RPMI7951 (cell line): Measurements from ENCODE around the gene RUFY3. TPM values are rescaled to one million over a fixed set of nuclear protein-coding genes. Genes with fewer than 3 reads are reported as not detected.
"Not testable (repeated sequence)": the region's sequence is repeated elsewhere in the genome, so short reads cannot be mapped to it uniquely, and the experiment has no call there.

Experiments
- DNase-seq: peaks from one replicate; pipeline ENCODE4 v3.0.0-alpha.2; 2012; ENCODE audit warnings: low read depth
- total RNA-seq: library from RNA; depleted of rRNA; stranded (reverse); fragments of >200 nt; shearing (Covaris generic); gene quantifications from 2 replicates; pipeline ENCODE4 v1.2.3, GENCODE V29; 2014

Gene RUFY3
- total RNA-seq, 1 experiment from 2014 or later = 16.0 TPM

- DNase-seq = peak; percentile 58
Measured at GRCh38 chr4:70735915-70736314, 14.2 kb downstream of the RUFY3 start.

GRCh38 chr4:70737006-70737405 lies 15.2 kb downstream of the RUFY3 start:
- DNase-seq = no peak

GRCh38 chr4:70737409-70737808 lies 15.6 kb downstream of the RUFY3 start:
- DNase-seq = no peak

- DNase-seq = no peak
Measured at GRCh38 chr4:70739496-70740337, 18.0 kb downstream of the RUFY3 start.

- DNase-seq = no peak
Measured at GRCh38 chr4:70741867-70742658, 20.3 kb downstream of the RUFY3 start.

- DNase-seq = no peak
Measured at GRCh38 chr4:70743731-70744130, 22.0 kb downstream of the RUFY3 start.

GRCh38 chr4:70746179-70746839 lies 24.5 kb downstream of the RUFY3 start:
- DNase-seq = no peak

- DNase-seq = no peak
Measured at GRCh38 chr4:70747874-70748273, 26.1 kb downstream of the RUFY3 start.

GRCh38 chr4:70749313-70749712 lies 27.5 kb downstream of the RUFY3 start:
- no peak for DNase-seq

- no peak for DNase-seq
Measured at GRCh38 chr4:70752236-70752635, 30.5 kb downstream of the RUFY3 start.

GRCh38 chr4:70753630-70754029 lies 31.9 kb downstream of the RUFY3 start:
- DNase-seq = no peak

GRCh38 chr4:70754470-70754869 lies 32.7 kb downstream of the RUFY3 start:
- no peak for DNase-seq

GRCh38 chr4:70754990-70755688 lies 33.4 kb downstream of the RUFY3 start:
- no peak for DNase-seq

- peak; percentile 27 for DNase-seq
Measured at GRCh38 chr4:70759126-70759525, 37.4 kb downstream of the RUFY3 start.

- peak; percentile 20 for DNase-seq
Measured at GRCh38 chr4:70759627-70760026, 37.9 kb downstream of the RUFY3 start.

GRCh38 chr4:70760662-70761061 lies 38.9 kb downstream of the RUFY3 start:
- no peak for DNase-seq

- peak; percentile 33 for DNase-seq
Measured at GRCh38 chr4:70761276-70761816, 39.6 kb downstream of the RUFY3 start.

GRCh38 chr4:70765368-70765767 lies 43.6 kb downstream of the RUFY3 start:
- no peak for DNase-seq

GRCh38 chr4:70768301-70768948 lies 46.7 kb downstream of the RUFY3 start:
- no peak for DNase-seq

- not testable (repeated sequence) for DNase-seq
Measured at GRCh38 chr4:70769396-70769795, 47.6 kb downstream of the RUFY3 start.
